NB4 (cell line): Measurements from ENCODE around the gene CACNA1B.
"Not testable (repeated sequence)": the region's sequence is repeated elsewhere in the genome, so short reads cannot be mapped to it uniquely, and the experiment has no call there.

Experiments
- CTCF ChIP-seq: IDR thresholded peaks from one replicate; pipeline ENCODE4 v1.5.1; 2012; ENCODE audit warnings: low read depth, low read length
- POLR2A ChIP-seq: IDR thresholded peaks from 2 replicates; pipeline ENCODE4 v1.6.1; 2011; ENCODE audit warnings: mild to moderate bottlenecking; ENCODE audit not compliant: insufficient read length; ENCODE audit errors: extremely low read depth

GRCh38 chr9:137885121-137885520 lies 7.5 kb downstream of the CACNA1B start:
- TF ChIP-seq POLR2A, CTCF: not testable (repeated sequence)
